Adrenal gland (tissue), 12 donors: ENCODE measurements around the gene FYN. TPM values are rescaled to one million over a fixed set of nuclear protein-coding genes. Genes with fewer than 3 reads are reported as not detected.

Experiments used
- DNase-seq, 7 donors: peaks; one replicate each; pipeline ENCODE4 v3.0.0-alpha.2; 2019 to 2020
- H3K27ac ChIP-seq, 5 donors: fragments of 200-600 bp; sonication (generic) in 4 of 5; 1 replicate in 3 of 5; 2 replicates in 2 of 5; pipeline versions ENCODE4 v1.5.1 to v1.8.0; 2016 to 2020; ENCODE audit warnings: mild to moderate bottlenecking in 1 of 5
- H3K27me3 ChIP-seq: fragments of 200-600 bp; 2 replicates; pipeline ENCODE4 v1.8.0; 2021
- H3K36me3 ChIP-seq, 2 donors: fragments of 200-600 bp; replicated peaks in 1 of 2; 1 replicate in 1 of 2; 2 replicates in 1 of 2; pipeline versions ENCODE4 v1.5.1 to v1.8.0; 2018 to 2022
- H3K4me1 ChIP-seq, 2 donors: fragments of 200-600 bp; replicated peaks in 1 of 2; 1 replicate in 1 of 2; 2 replicates in 1 of 2; pipeline versions ENCODE4 v1.5.1 to v1.8.0; 2018 to 2021
- H3K4me3 ChIP-seq, 4 donors: fragments of 200-600 bp; sonication (generic) in 3 of 4; one replicate each; pipeline ENCODE4 v1.5.1; 2016 to 2018
- H3K9me3 ChIP-seq, 3 donors: fragments of 200-600 bp; sonication (generic) in 1 of 3; replicated peaks in 1 of 3; 1 replicate in 2 of 3; 2 replicates in 1 of 3; pipeline versions ENCODE4 v1.5.1 to v1.8.0; 2016 to 2021
- CTCF ChIP-seq, 6 experiments: fragments of 450-650 bp in 4 of 6; fragments of 200-600 bp in 2 of 6; sonication (generic) in 1 of 6; IDR thresholded peaks; 1 replicate in 5 of 6; 2 replicates in 1 of 6; pipeline versions ENCODE4 v1.5.1 to v1.8.0; 2016 to 2021; ENCODE audit warnings: antibody characterized with exemption in 6 of 6, mild to moderate bottlenecking in 2 of 6, moderate library complexity in 1 of 6
- POLR2A ChIP-seq, 2 donors: fragments of 450-650 bp; IDR thresholded peaks; one replicate each; pipeline ENCODE4 v1.6.1; 2017; ENCODE audit warnings: antibody characterized with exemption in 2 of 2, mild to moderate bottlenecking in 2 of 2, moderate library complexity in 1 of 2
- WGBS, 4 donors: extraction: QIAGEN DNeasy Blood & Tissue Kit in 2 of 4; methylation state at CpG; one replicate each; pipeline versions ENCODE4 v1.1.5 to v1.1.7; 2013 to 2017; 5-methylcytosine and 5-hydroxymethylcytosine counted together
- intact Hi-C, 2 donors: fragments of 100-400 bp; cut with DNase I; formaldehyde crosslinking; loops; one replicate each; pipeline versions ENCODE4 v1.14.1 to v1.15.0; 2022 to 2023
- polyA plus RNA-seq, 3 donors: library from polyadenylated mRNA; stranded (reverse); fragments of 200-250 nt in 2 of 3; fragments of 350-450 nt in 1 of 3; fragmentation: Illumina TruSeq in 1 of 3; extraction: RNeasy Lipid Tissue Mini Kit (QIAGEN cat#74804) in 1 of 3; gene quantifications; one replicate each; pipeline ENCODE4 v1.2.3, GENCODE V29; 2013 to 2014
- total RNA-seq, 9 donors: library from RNA; depleted of rRNA in 4 of 9; stranded (reverse); fragments of >200 nt in 4 of 9; fragments of 120-200 nt in 1 of 9; fragmentation: NEBNext Ultra II Directional in 1 of 9; extraction: Animal tissue kit (Norgen Biotek cat#: 25700) in 1 of 9; gene quantifications; one replicate each; pipeline versions ENCODE4 v1.1.0 to v1.2.4, GENCODE V29; 2013 to 2023
- donor health status: healthy with polysubstance abuse.
- donor health status: Bipolar disorder and iron deficiency.
- donor health status: DM: yes; HTN: yes; CAD: no.
- donor health status: DM: no; HTN: no; CAD: no.
- donor health status: DM: no; HTN: no; CAD: no.
- donor health status: DM: yes; HTN: yes; CAD: no.

FYN gene
- total and polyA plus RNA-seq, 12 donors, result 10.7 to 36.5 (median 19.8) TPM

GRCh38 chr6:111800259-111800765 lies 72.9 kb downstream of the FYN start:
- 60 to 63% (median 61%) methylated on average over 11 of the region's 11 CpGs for WGBS, 4 donors
- H3K36me3 ChIP-seq, result no peaks in the 10 kb centered on the region
- no peaks in the 10 kb centered on the region for H3K4me1 ChIP-seq
- no peaks in the 10 kb centered on the region for H3K27me3 ChIP-seq
- no peak overlapping the region for H3K27ac ChIP-seq
- no peak overlapping the region for H3K4me3 ChIP-seq
- intact Hi-C loops, result no loop called here
- TF ChIP-seq POLR2A (IDR thresholded peaks at IDR 0.05) (no peak), CTCF (IDR thresholded peaks at IDR 0.05) (no peak)
- no peaks in the 10 kb centered on the region for H3K9me3 ChIP-seq
- no peak for DNase-seq

GRCh38 chr6:111799576-111800258 lies 73.5 kb downstream of the FYN start:
- no peak for DNase-seq
- no peaks in the 10 kb centered on the region for H3K9me3 ChIP-seq
- TF ChIP-seq POLR2A (IDR thresholded peaks at IDR 0.05), result no peak
- TF ChIP-seq CTCF (IDR thresholded peaks at IDR 0.05), result no peak
- 78 to 80% (median 80%) methylated on average over 11 of the region's 11 CpGs for WGBS, 4 donors
- no peaks in the 10 kb centered on the region for H3K4me1 ChIP-seq
- H3K4me3 ChIP-seq, result no peak overlapping the region
- no peaks in the 10 kb centered on the region for H3K27me3 ChIP-seq
- intact Hi-C loops, result no loop called here
- no peaks in the 10 kb centered on the region for H3K36me3 ChIP-seq
- H3K27ac ChIP-seq, result no peak overlapping the region

GRCh38 chr6:111798281-111798725 lies 74.9 kb downstream of the FYN start:
- WGBS, 4 donors, result 70 to 83% (median 77%) methylated on average over 2 to 5 of the region's 5 CpGs
- Histone ChIP-seq H3K4me1 (no peaks in the 10 kb centered on the region), H3K36me3 (no peaks in the 10 kb centered on the region), H3K4me3 (no peak overlapping the region), H3K27ac (no peak overlapping the region), H3K9me3 (no peaks in the 10 kb centered on the region), H3K27me3 (no peaks in the 10 kb centered on the region)
- intact Hi-C loops, result no loop called here
- TF ChIP-seq POLR2A (IDR thresholded peaks at IDR 0.05) (no peak), CTCF (IDR thresholded peaks at IDR 0.05) (no peak)
- no peak for DNase-seq

- WGBS, 4 donors, result 88 to 97% (median 92%) methylated on average over 3 of the region's 3 CpGs
- DNase-seq, result no peak
- no peak overlapping the region for H3K27ac ChIP-seq
- no peaks in the 10 kb centered on the region for H3K27me3 ChIP-seq
- H3K4me3 ChIP-seq, result no peak overlapping the region
- intact Hi-C loops, result no loop called here
- no peaks in the 10 kb centered on the region for H3K4me1 ChIP-seq
- TF ChIP-seq CTCF (IDR thresholded peaks at IDR 0.05) (no peak), POLR2A (IDR thresholded peaks at IDR 0.05) (no peak)
- H3K9me3 ChIP-seq, result no peaks in the 10 kb centered on the region
- no peaks in the 10 kb centered on the region for H3K36me3 ChIP-seq
These were observed 76.8 kb downstream of the FYN start for GRCh38 chr6:111796310-111796918.
